HTR-8/SVneo (cell line): ENCODE data around the gene RANBP3.

Experiments
- DNase-seq: peaks from one replicate; pipeline ENCODE4 v3.0.0; 2011; ENCODE audit warnings: low spot score, mixed read lengths; ENCODE audit not compliant: insufficient read length
- FAIRE-seq: peaks from 2 replicates; lab custom pipeline; 2011; peaks lifted over from hg19 to GRCh38; lab: Jason Lieb, UNC

The RANBP3 gene

GRCh38 chr19:5870986-5871394 is 107.0 kb downstream of the RANBP3 start:
- FAIRE-seq: no peak
- no peak for DNase-seq

- DNase-seq (no peak), FAIRE-seq (no peak)
These were observed 110.5 kb downstream of the RANBP3 start for GRCh38 chr19:5867201-5868136.
